VCaP (cell line): ENCODE results near the gene ILK.

Source experiments
- H3K27ac ChIP-seq: fragments of 450-650 bp; 2 replicates; pipeline ENCODE4 v1.5.1; 2017
- CTCF ChIP-seq: fragments of 450-650 bp; conservative IDR thresholded peaks from 2 replicates; pipeline ENCODE4 v1.5.1; 2017; ENCODE audit warnings: mild to moderate bottlenecking, moderate library complexity

The ILK gene

GRCh38 chr11:6576471-6577373 lies 26.9 kb upstream of the ILK start:
- H3K27ac ChIP-seq: no peak overlapping the region
- TF ChIP-seq CTCF: no peak

- H3K27ac ChIP-seq: no peak overlapping the region
- no peak for TF ChIP-seq CTCF
Observed at GRCh38 chr11:6578134-6578533, 25.4 kb upstream of the ILK start.

GRCh38 chr11:6579681-6580080 lies 23.9 kb upstream of the ILK start:
- no peak for TF ChIP-seq CTCF
- H3K27ac ChIP-seq: no peak overlapping the region

GRCh38 chr11:6583584-6583983 lies 20.0 kb upstream of the ILK start:
- H3K27ac ChIP-seq: no peak overlapping the region
- TF ChIP-seq CTCF: no peak

GRCh38 chr11:6584528-6584927 lies 19.0 kb upstream of the ILK start:
- H3K27ac ChIP-seq: no peak overlapping the region
- TF ChIP-seq CTCF: no peak

GRCh38 chr11:6586434-6587359 lies 16.9 kb upstream of the ILK start:
- H3K27ac ChIP-seq: peak overlapping the region; percentile 66
- TF ChIP-seq CTCF: no peak

- no peak for TF ChIP-seq CTCF
- H3K27ac ChIP-seq: peak overlapping the region; percentile 66
Observed at GRCh38 chr11:6587360-6587953, 16.1 kb upstream of the ILK start.
